ENCODE data around the gene NT5C3B. TPM values are rescaled to one million over a fixed set of nuclear protein-coding genes. Genes with fewer than 3 reads are reported as not detected.
"Not testable (repeated sequence)": the region's sequence is repeated elsewhere in the genome, so short reads cannot be mapped to it uniquely, and the experiment has no call there.

The NT5C3B gene
- total RNA-seq, 1 donor from 2014 or later = 43.4 TPM

DNA sequence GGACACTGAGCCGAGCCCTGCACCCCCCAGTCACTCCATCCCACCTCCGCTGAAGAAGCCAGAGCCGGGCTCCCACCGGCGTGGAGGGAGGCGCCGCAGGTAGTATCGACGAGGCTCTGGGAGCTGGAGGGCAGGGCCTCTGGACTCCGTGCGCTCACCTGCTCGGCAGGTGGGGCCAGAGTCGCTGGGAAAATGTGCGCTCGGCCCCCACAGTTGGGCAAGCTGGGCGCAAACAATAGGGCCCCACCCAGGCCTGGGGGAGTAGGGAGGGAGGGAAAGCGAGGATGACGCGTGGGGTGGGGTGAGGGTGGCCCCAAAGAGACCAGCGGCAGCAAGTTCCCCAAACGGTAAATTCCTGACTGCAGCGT lies 50.2 kb downstream of the NT5C3B start:
- intact Hi-C loops (cut with micrococcal nuclease) = loop anchor here (5.0 kb wide), 1 partner anchor 49 kb away; no protein-coding TSS in a partner anchor

- intact Hi-C loops (cut with micrococcal nuclease) = loop anchor here (5.0 kb wide), 1 partner anchor 48 kb away; no protein-coding TSS in a partner anchor
Measured at GRCh38 chr17:41785091-41785858, 50.8 kb downstream of the NT5C3B start.

- intact Hi-C loops (cut with micrococcal nuclease) = no loop called here
Measured at GRCh38 chr17:41784207-41784744, 51.8 kb downstream of the NT5C3B start.

DNA sequence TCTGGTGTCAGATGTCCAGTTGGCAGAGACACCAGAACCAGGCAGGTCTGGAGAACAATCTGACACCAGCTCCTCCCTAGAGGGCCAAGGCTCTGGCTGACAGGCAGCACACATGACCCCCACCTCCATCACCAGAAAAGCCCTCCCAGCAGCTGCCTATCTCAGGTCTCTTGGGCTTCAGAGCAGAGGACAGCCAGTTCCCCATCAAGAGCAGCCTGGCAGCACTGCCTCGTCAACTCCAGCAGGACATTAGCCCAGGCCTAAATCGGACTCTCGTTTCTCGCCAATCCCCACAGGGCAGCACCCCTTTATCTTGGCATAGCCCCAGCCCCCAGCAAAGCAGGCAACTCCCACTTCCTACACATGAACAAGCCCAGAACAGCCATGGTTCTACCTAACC lies 53.9 kb downstream of the NT5C3B start:
- intact Hi-C loops (cut with micrococcal nuclease) = no loop called here

DNA sequence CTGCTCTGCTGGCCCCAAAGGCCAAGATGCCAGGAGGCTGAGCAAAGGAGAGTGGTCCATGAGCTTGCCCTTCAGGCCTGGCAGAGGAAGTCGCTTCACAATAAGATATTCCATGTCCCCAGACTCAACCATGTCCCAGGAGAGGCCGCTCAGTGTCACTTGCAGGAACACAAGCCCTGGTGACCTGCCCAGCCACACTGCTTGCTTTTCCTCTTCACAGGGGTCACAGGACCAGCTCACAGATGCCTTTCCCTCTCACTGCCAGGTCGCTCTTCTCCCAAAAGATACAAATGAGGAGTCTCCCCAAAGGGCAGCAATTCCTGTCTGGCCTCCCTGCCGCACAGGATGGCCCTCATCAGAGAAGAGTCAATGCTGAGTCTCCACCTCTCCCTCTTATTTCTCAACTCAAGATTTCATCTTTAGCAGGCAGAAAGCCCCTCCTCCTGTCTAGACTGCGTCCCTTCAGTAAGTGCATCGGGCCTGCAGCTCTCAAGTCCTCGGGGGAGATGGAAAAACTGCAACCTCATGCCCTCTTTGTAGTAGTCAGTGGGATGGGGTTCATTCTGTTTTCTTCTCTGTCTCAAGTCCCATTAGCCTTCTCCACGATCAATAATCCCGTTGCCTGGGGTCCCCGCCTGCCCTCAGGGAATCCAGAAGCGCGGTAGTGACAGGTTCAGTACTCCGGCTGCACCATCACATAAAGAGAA lies 54.5 kb downstream of the NT5C3B start:
- intact Hi-C loops (cut with micrococcal nuclease) = no loop called here

GRCh38 chr17:41779954-41780353 lies 56.1 kb downstream of the NT5C3B start:
- intact Hi-C loops (cut with micrococcal nuclease) = no loop called here

- intact Hi-C loops (cut with micrococcal nuclease) = no loop called here
Measured at GRCh38 chr17:41777574-41778188, 58.4 kb downstream of the NT5C3B start.

GRCh38 chr17:41777157-41777573 lies 58.9 kb downstream of the NT5C3B start:
- intact Hi-C loops (cut with micrococcal nuclease) = no loop called here

GRCh38 chr17:41776262-41776900 lies 59.7 kb downstream of the NT5C3B start:
- intact Hi-C loops (cut with micrococcal nuclease) = not testable (repeated sequence)

DNA sequence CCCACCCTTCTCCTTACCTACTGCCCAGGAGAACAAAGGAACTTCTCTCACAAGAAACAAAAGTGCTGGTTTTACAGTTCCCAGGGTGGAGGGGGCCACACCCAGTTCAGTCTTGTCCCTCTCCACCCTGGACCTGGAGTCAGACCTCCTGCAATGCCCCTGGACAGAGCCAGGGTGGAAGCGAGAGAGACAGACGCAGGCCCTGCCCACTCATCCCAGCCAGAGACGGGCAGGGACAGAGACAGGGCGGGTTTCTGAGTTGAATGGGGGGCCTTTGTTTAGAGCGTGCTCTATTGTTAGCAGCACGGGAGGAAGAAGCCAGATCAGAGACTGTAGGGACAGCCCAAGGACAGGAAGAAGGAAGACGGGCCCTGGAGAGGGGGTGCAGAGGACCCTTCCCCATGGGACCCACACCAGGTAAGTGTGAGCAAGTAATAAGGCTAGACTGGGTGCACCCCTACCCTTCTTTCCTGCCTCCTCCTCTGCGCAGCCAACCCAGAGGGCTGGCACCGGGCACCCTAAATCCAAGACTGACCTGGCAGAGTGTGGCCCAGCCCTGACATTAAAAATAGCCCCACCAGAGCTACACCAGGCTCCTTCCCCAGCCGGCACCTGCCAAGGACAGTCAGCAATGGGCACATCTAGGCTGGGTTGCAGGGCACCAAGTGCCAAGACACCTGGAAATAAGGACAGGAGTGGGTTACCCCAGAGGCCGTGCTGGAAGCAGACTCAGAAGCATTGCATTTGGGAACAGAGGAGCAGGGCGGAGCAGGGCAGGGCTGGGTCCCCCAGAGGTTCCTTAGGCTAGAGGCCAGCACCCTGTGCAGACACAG lies 60.4 kb downstream of the NT5C3B start:
- intact Hi-C loops (cut with micrococcal nuclease) = no loop called here

Other genes starting within 250 kb of the NT5C3B start
- not detected in 2 replicates for gene KRT14, start 249.3 kb downstream of the NT5C3B start, total RNA-seq
- not detected in 2 replicates for gene KRT16, start 223.5 kb downstream of the NT5C3B start, total RNA-seq
- 0.86 TPM in 1 of 2 replicates, not detected in the other for gene KRT17, start 211.7 kb downstream of the NT5C3B start, total RNA-seq
- gene EIF1, start 147.3 kb downstream of the NT5C3B start, total RNA-seq = 751 and 753 TPM in 2 replicates
- gene GAST, start 123.9 kb downstream of the NT5C3B start, total RNA-seq = not detected in 2 replicates
- gene HAP1, start 101.6 kb downstream of the NT5C3B start, total RNA-seq = 0.36 TPM in 2 replicates
- 0.73 and 0.93 TPM in 2 replicates for gene JUP, start 49.5 kb downstream of the NT5C3B start, total RNA-seq
- gene P3H4, start 24.3 kb downstream of the NT5C3B start, total RNA-seq = 3.8 and 6.1 TPM in 2 replicates
- 0.27 and 0.36 TPM in 2 replicates for gene FKBP10, start 23.2 kb downstream of the NT5C3B start, total RNA-seq
- 0.07 and 0.09 TPM in 2 replicates for gene KLHL10, start 1.6 kb upstream of the NT5C3B start, total RNA-seq
- gene KLHL11, start 29.2 kb upstream of the NT5C3B start, total RNA-seq = 20.4 and 22.1 TPM in 2 replicates
- 182 and 188 TPM in 2 replicates for gene ACLY, start 82.7 kb upstream of the NT5C3B start, total RNA-seq
- gene ODAD4, start 94.4 kb upstream of the NT5C3B start, total RNA-seq = 0.66 and 0.73 TPM in 2 replicates
- gene CNP, start 130.6 kb upstream of the NT5C3B start, total RNA-seq = 74.0 and 80.6 TPM in 2 replicates
- gene DNAJC7, start 181.2 kb upstream of the NT5C3B start, total RNA-seq = 103 and 111 TPM in 2 replicates
- gene NKIRAS2, start 183.9 kb upstream of the NT5C3B start, total RNA-seq = 22.2 and 24.7 TPM in 2 replicates
- gene C17orf113, start 214.4 kb upstream of the NT5C3B start, total RNA-seq = 0.05 and 0.11 TPM in 2 replicates